GM21825 (cell line): ENCODE results near the gene KLHL26.
"Not testable (repeated sequence)": the region's sequence is repeated elsewhere in the genome, so short reads cannot be mapped to it uniquely, and the experiment has no call there.

Source experiments
- ATAC-seq: cut with Tn5 transposase; IDR thresholded peaks from one replicate; pipeline ENCODE4 v1.9.1; 2021; ENCODE audit warnings: mild to moderate bottlenecking, moderate library complexity; ENCODE audit not compliant: unreplicated experiment

Gene KLHL26

DNA sequence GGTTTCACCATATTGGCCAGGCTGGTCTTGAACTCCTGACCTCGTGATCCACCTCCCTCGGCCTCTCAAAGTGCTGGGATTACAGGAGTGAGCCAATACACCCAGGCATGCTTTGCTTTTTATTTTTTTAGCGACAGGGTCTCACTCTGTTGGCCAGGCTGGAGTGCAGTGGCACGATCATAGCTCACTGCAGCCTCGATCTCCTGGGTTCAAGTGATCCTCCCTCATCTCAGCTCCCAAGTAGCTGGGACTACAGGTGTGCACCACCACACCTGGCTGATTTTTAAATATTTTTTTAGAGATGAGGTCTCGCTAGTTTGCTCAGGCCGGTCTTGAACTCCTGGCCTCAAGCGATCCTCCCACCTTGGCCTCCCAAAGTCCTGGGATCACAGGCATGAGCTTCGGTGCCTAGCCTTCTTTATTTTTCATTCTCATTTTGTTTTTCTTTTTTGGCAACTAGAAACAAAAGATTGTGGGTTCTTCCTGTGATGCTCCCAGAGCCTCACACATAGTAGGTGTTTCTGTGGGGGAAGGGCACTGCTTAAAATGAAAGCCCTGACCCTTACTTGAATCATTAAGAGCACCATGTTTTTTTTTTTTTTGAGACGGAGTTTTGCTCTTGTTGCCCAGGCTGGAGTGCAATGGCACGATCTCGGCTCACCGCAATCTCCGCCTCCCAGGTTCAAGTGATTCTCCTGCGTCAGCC is 36.0 kb upstream of the KLHL26 start:
- not testable (repeated sequence) for ATAC-seq

DNA sequence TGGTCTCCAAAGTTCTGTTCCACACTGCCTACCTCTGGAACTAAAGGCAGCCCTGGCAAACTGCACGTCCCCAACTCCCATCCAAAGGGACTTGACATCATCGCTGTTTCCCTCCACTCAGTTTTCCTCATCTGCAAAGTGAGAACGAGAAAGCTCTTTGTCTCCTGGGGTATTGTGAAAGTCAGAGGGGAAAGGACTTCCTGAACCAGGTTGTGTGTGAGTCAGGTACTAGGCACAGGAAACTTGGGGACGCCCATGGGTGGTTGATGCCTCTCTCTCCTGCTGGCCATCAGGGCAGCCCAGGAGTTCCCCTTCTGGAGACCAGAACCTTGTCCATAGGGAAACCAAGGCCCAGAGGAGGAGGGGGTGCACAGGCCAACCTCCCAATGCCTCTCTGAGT is 35.0 kb upstream of the KLHL26 start:
- ATAC-seq, result no peak

DNA sequence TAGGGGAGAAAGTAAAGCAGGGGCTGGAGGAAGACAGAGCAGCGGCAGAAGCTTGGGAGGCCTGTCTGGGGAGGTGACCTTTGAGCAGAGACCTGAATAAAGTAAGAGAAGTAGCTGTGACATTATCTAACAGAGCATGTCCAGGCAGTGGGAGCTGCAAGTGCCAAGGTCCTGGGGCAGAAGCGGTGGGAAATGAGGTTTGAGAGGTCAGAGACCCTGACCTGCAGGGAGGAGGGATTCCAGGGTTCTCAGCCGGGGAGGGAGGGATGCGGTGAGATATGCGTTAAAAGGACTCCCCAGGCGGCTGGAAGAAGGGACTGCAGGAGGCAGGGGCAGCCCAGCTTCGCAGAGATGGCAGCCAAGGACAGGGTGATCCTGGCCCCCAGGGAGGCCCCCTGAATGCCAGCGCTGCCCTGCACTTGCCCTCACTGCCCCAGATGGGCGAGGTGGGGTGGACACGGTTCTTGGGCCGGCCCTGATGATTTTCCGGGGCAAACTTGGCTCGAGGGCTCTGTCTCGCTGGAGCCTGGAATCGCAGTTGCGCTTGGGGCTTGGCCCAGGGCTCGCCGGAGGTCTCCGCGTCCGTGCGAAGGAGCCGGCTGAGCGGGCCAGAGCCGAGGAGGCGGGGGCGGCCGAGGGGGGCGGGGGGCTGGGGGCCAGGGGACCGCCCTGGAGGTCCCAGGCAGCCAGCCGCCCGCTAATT is 33.4 kb upstream of the KLHL26 start:
- no peak for ATAC-seq

DNA sequence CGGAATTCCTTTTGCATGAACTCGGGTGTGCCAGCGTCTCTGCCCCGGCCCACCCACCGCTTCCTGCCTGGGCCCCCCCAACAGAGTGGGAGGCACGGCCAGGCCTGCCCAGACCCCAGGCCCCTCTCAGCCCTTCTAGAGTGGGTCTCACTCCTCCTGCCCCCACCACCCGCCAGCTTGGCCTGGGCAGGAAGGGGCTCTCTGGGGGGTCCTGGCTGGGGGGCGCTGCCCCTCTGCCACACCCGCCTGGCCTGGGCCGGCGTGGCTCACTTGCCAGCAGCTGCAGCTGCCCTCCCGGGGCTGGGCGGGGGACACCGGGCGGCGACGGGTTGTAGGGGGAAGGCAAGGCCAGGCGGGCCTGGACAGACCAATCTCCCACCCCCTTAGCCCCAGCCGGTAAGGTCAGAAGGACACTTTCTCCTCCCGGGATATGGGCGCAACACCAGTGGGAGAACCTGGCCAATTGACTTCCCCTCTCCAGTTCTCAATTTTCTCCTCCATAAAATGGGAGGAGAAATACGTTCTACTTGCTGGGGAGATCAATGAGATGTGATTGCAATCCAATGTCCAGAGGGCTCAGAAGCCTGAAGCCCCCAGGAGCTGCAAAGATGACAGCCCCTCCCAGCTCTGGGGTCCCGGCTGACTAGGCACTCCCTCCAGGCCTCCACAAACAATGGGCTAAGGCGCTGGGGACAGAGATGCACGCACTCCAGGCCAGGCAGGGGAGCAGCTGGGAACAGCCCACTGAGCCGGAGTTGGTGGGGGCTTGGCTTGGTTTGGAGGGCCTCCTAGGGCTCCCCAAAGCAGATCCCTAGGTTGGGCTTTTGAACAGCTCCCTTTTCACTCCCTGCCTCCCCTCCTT is 32.6 kb upstream of the KLHL26 start:
- ATAC-seq, result no peak

DNA sequence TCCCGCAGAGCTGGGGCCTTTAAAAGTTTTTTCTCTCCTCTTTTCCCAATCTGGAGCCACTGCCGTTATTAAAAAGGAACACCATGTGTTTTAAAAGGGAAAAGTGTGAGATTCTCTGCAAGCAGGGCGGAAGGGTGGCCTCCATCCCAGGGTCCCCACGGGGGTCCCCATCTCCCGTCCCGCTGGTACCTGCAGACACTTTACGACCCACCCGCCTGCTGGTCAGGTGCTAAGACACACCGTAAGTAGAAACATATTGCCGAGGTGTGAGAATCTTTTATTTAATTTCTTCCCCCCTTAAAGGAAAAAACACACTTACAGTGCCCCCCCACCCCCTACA is 32.0 kb upstream of the KLHL26 start:
- no peak for ATAC-seq

DNA sequence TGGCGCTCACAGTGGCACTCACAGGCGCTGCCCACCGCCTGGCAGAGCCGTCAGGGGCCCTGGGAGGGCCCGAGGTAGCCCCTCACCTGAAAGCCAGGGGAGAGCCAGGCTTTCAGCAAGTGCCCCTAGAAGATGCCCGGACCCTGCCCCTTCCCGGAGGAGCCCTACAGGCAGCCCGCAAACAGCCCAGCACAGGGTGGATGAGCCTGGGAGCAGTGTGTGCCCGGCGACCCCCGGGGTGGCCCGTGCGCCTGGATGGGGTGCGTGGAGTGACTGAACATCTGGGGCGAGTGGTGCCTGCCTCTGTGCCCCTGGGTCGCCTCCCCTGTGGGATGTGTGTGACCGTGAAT is 31.7 kb upstream of the KLHL26 start:
- no peak for ATAC-seq

DNA sequence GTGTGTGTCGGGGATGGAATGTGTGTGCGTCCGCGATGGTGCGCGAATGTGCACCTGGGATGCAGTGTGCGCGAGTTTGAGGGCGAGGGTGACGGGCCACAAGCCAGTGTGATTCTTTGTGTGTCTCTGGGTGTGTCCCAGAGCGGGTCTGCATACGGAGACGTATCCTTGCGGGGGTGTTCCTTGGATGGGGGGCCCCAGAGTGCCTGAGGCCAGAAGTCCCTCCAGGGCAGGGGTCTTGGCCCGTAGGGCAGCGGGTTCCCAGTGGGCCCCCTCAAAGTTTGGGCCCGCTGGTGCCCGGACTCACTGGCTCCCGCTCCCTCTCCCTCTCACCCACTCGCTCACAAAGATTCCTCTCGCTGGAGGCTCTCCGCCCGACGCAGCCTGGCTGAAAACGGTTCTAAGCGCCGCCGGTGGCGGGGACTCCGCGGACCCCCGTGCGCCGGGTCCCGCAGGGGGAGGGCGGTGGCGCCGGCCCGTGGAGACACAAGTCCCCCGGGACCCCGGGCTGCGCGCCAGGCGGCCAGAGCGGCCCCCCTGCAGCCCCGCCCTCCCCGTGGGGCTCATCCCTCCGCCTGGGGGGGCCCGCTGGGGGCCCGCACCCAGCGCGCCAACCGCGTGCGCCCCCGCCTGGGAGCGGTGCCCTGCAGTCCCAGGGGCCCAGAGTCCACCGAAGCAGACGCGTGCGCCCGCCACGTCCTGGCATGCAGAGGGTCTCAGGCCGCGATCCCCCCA is 31.1 kb upstream of the KLHL26 start:
- ATAC-seq, result no peak

DNA sequence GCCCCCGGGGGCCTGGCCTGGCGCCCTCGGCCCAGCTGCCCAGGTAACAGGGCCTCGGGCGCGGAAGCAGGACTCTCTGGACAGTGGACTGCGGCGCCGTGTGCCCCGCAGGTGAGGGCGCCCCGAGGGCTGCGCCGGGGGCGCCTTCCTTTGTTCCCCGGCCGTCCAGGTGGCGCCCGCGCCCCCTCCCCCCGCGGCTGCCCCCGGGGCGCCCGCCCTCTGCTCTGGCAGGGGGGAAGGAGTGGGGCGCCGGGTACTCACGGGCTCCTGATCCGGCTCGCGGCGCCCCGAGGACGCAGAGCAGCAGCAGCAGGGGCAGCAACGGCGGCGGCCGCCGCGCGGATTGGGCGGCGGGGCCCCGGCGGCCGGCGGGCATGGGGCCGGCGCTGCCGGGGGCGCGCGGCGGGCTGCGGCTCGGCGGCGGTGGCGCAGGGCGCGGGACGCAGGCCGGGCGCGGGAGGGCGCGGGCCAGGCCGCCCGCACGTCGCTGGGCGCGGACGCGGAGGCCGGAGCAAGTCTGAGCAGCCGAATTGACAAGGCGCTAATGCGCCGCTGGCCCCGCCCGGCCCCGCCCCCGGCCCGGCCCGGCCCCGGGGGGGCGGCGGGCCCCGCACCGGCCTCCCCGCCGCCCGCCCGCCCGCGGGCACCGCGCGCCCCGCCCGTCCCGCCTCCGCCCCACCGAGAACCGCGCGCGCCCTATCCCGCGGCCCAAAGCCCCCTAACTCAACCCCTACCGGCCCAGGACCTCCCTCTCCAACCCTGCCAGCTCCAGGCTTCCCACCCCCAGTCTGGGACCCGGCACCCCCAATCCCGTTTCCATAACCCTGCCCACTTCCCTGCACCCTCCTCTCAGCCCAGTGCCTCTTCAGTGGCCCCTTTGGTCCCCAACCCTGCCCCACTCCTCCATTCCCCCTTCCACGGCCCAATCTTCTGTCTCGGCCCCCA is 30.3 kb upstream of the KLHL26 start, which contains the start of gene CRLF1:
TSS of gene CRLF1 (minus strand) at position 519 of the 945 bp plus-strand sequence. CDS start at position 376, 143 bp downstream.
- no peak for ATAC-seq

DNA sequence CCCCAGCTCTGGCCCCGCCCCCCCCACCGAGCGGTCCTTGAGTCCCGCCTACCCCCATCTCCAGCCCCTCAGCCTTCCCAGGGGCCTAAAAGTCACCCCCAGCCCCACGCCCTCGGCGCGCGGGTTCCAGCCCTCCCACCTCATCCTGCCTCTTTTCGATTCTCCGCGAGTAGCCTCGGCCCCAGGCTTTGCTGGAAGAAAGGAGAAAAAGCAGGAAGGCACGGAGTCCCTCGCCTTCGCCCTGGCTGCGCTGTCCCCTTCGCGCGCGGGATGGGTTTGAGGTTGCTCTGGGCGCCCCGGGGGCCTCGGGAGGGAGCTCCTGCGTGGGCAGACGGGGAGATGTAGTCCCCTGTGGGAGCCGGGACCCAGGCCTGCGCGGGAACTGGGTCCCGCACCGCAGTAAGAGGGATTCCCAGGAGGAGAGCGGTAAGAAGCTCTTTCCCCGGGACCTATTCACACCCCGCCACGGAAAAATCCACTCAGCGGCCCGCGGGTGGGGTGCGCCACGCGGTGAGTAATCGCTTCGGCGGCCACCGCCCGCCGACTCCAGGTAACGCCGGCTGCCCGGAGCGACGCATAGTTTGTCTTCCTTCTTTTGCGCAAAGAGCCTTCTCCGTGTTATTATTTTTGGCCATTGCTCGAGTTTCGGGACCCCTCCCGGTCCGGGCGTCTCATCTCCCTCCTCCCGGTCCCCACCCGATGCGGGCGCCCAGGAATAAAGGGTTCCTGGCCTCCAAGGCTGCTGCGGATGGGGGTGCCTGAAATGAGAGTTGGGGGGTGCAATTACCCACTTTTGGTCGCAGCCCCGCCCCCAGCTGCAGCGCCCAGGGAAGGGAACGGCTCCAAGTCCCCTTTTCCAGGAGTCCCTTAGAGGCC is 29.4 kb upstream of the KLHL26 start:
- no peak for ATAC-seq

DNA sequence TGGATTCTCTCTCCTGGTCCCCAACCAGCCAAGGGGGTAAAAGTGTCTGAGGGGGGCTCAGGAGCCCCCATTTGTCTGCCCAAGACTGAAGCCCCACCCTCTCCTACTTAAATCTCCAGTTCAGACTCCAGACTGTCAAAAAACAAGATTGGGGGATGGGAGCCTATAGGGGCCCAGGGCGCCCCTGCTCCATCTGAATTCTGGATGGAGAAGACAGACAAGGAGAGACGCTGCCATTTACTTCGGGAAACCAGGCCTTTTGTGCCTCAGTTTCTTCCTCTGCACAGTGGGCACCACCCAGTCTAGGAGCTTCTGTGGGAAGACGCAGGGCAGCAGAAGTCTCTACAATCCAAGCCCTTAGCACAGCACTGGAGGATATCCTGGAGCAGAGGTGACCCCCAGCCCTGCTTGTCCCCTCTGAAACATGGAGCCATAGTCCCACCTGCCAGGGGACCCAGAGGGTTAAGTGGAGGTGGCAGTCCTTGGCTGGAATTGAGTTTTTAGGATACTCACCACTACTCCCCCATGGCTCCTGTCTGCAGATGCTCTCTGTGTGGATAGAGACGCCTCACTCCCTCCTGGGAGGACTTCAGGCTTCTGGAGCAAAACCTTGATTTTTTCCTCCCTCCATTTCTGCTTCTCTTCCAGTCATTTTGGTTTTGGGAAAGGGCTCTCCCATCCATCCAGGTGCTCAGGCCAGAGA is 28.6 kb upstream of the KLHL26 start:
- ATAC-seq, result no peak

DNA sequence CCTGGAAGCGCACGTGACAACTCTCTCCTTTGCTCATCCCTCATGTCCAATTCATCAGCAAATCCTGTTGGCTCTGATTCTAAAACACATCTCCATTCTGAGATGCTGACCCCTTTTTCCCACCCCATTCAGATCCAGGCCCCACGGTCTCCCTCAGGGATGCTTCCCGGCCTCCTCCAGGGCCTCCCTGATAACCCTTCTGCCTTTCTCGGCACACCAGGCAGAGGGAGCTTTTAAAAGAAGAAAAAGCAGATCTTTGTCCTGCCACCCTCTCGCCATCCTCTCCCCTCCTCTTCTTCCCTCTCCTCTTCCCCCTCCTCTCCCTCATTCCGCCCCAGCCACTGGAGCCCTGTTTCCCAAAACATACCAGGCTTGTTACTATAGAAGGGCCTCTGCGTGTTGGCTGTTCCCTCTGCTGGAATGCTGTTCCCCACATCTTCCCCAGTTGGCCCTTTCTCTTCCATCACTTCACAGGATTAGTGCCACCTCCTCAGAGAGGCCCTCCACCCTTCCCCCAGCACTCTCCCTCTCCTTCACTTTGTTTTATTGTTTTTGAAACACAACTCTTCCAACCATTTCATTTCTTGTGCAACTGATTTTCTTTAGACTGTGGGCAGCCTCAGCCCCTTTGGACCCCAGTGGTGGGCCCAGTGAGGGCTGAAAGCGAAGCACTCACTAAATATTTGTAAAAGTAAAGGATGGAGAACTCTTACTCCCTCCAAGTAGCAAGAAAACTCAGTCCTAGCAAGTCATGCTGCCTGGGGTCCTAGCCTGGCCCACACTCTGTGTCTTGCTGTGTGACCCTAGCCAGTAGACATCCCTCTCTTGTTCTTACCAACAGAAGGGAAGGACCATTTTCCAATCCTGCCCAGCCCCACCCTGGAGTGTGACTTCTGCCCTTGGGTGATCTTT is 27.8 kb upstream of the KLHL26 start:
- no peak for ATAC-seq

DNA sequence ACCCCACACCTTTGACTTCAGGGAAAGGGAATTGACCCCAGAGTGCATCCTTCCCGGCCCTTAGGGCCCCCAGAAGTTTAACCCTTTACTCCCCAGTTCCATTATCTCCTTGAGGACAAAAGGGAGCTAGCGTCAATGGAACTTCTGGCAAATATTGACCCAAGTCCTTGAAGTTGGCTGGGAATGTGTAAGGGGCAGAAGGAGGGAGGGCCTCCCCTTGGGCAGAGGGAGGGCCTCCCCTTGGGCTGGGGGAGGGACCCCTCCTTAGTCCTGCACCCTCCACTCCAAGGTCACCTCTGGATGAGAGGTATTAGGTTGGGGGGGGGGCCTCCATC is 27.1 kb upstream of the KLHL26 start:
- no peak for ATAC-seq

DNA sequence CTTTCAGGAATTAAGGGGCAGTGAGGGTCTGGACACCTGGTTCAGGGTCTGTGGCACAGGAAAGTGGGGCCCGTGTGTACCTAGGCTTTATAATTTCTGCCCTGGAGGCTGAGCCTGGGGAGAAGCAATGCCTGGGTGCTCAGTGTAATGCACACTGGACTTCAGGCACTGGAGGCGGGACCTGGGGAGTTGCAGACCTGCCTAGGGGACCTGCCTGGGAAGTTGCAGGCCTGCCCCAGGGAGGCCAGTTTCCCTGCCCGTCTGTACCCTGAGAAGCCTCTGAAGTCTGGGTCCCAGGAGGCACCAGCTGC is 26.6 kb upstream of the KLHL26 start:
- ATAC-seq, result no peak

DNA sequence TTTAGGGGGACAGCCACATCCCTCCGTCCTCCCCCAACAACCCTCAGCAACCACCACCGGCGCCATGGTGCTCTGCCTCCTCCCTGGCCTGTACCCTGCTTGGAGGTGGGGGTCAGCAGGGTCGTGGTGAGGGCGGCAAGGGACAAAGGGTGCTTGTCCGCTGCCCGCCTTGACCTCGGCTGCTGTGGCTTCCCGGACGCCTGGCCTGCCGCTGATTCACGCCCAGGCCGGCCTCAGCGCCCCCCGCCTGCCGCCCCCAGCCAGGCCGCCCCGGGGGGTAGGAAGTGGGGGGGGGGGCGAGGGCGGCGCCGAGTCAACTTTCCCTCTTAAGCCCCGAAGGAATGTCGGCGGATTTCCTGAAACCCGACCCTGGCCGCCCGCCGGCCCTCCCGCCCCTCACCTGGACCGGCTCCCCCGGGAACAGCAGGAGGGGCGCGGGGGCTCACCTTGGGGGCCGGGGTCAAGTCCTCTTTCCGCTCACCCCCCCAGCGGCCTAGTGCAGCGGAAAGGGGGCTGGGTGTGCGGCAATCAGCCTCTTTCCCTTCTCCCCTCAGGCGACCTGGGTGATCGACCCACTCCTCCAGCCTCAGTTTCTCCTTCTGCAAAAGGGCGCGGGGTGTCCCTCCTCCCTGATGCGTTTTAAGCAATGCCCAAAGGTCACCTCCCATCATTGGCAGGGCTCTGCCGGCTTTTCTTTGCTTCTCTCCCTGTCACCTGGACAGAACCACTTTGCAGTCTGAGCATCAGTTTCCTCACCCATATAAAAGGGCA is 26.1 kb upstream of the KLHL26 start:
- ATAC-seq, result no peak

DNA sequence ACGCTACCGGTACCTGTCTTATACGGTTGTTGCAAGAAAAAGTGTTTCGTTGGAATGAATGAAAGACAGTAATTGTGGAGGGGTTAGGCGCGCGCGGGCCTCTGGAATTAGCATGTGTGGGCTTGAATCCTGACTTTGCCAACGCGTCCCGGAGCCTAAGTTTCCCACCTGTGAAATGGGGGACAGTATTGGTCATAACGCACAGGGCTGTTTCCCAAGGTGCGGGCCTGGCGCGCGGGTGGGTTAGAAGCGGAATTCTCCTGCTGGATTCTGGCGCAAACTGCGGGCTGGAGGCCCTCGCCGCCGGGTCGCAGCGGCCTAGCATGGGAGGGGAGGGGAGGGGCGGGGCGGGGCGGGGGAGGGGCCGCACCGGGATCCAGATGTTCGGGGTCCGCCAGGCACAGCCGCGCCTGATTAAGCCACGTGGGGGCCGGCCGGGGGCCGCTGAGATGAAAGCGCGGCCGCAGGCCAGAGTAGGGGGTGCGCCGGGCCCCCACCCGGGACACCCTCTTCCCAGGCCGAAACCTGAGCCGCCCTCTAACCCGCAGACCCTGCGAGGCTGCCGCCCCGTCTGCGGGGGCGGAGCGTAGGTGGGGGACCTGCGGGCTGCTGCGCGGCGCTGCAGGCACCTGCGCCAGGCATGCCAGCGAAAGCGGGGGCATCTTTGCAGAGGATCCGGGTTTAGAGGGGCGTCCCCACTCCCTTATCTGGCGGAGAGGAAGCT is 25.3 kb upstream of the KLHL26 start:
- ATAC-seq, result no peak

DNA sequence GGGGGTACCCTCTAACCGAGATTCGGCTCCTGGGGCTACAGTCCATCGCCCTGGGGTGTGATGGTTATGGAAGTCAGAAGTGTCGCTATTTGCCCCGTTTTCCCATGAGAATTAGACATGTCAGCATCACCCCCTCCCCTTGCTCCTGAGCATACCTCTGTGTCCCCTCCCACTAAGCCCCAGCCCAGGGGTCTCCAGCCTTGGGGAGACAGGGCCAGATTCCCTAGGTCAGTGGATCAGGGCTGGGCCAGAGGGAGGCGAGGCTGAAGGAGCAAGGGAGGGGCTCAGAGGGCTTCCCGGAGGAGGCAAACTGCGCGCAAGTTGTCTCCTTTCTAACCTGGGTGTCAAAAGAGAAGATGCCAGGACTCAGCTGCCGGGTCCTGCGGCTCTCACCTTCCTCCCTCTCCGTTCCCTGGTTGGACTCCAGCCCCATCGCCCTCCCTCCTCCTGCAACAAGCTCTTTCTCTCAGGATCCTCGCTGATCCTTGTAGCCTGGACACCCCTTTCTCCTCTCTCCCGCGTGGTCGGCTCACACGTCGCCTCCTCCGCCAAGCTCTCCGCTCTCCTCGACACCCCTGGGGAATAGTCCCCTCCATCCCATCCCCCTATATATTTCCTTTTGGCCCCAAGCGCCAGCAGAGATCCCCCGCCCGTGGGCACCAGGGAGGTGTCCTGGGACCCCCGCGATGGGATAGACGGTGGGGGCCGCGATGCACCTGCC is 24.6 kb upstream of the KLHL26 start:
- ATAC-seq, result no peak
